Dermis microvascular lymphatic vessel endothelial cell (primary cell): Measurements from ENCODE around the gene NPL. TPM values are rescaled to one million over a fixed set of nuclear protein-coding genes. Genes with fewer than 3 reads are reported as not detected.

Experiments used
- DNase-seq, 2 donors: peaks; one replicate each; pipeline versions ENCODE4 v3.0.0 to v3.0.0-alpha.2; 2010; ENCODE audit warnings: low read depth in 2 of 2
- total RNA-seq: library from RNA; depleted of rRNA; stranded (reverse); fragments of >200 nt; gene quantifications from 2 replicates; pipeline ENCODE4 v1.2.1, GENCODE V29; 2014

NPL gene
- total RNA-seq, 1 donor from 2014 or later: 4.0 TPM

DNA sequence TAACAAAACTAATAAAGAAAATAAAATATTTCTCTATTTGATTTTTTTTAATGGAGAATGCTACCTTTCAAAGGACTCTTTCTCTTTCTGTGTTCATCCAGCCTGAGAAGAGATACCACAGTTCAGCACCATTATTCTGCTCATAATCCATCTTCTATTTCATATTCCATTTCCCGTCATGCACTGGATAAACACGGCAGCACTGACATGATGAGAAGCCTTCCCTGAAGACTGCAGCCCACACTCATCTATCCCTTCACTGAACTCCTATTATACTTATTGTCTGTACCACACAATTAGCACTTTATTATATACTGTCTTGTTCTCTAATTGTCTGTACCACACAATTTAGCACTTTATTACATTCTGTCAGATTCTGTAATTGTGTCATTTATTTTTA is 10.7 kb upstream of the NPL start:
- no peak for DNase-seq

DNA sequence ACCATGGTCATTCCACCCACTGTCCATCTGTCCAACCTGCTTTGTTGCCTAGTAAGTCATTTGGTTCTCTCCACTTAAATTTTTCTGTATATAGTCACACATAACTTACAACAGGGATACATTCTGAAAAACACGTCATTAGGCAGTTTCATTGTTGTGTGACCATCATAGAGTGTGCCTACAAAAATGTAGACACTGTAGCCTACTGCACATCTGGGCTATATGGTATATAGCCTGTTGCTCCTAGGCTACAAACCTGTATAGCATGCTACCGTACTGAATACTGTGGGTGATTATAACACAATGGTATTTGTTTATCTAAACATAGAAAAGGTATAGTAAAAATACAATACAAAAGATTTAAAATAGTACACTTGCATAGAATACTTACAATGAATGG is 10.0 kb upstream of the NPL start:
- no peak for DNase-seq

DNA sequence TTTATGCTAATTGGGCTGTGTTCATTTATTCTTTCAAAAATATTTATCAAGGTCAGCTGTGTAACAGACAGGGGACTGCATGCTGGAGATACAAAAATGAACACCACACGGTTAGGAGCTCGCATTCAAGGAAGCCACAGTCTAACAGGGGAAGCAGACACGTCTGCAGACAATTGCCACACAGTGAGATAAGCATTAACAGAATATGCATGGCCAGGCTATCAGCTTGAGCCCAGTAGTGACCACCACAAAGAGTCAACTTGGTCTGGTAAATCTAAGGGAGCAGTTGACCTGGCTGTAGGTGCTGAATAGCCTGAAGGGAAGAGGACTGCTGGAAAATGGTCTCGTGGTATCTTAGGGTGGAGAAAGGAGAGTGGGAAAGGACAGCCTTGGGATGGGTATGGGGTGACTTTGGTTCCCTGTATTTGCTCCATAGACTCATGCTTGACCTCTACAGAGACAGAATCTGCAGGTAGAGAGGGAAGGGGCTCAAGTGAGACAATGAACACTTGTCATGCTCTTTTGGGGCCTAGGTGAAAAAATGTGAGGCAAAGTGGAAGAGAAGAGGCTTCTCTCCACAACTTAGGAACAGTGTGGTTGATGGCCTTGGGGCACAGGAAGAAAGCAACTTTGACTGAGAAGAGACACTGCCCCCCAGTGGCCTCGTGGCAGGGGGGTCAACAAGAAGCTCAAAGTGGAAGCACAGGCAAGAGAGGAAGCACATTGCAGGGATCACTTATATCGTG is 7.6 kb upstream of the NPL start:
- DNase-seq: peak; percentile 36 to 49

DNA sequence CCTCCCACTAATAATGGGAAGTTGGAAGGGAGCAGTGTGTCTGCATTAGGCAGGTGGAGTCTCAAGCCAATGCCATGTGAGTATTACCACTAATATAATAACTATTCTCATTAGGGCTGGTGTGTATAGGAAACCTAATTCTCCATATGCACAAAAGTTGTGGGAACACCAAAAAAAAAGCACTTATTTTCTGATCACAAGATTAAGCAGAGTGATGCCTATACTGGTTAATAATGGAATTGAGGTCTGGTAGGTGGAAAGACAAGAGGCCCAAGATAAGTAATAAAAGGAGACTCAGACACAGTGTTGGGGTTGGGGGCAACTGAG is 7.0 kb upstream of the NPL start:
- no peak for DNase-seq

DNA sequence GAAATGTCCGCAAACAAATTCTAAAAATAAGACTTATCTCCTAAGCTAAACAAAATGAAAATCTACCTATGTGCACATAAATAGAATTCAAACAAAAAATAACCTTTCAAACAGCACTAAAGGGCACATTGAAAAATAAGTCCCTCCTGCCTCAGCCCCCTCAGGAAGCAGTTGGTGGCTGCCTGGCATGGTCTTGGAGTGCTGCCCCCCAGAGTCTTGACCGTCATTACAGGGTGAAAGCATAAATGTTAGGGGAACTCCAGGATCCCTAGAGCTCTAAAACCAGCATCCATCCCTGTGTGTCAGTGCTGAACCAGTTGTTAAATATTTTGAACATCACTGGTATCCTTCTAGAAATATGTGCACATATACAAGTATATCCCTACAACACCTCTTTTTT is 6.5 kb upstream of the NPL start:
- no peak for DNase-seq

DNA sequence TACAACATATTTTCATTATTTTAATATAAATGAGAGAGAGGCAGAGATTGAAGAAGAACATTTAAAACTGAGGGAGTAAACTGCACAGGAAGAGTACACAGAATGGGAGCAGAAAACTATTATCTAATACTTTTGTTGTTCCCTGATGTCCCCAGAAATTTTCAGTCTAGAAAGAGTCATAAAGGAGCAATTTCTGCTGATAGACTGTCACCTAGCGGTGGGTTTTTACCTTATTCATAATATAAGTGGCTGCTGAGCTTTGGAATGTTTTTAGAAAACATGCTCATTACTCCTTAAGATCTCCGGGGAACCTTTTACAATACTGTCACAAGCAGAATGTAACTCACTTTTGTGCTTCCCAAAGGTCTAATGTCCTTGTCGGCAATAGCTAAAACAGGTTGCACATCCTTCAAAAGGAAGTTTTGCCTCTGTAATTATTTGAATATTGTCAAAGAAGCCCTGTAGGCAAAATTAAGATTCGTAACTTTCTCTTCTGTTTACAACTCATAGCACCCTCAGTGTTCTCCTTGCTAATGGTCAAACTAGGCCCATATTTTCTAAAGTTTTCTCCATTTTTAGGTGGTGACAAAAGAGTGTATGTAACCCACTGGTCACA is 4.9 kb upstream of the NPL start:
- DNase-seq: peak; percentile 40 to 55

DNA sequence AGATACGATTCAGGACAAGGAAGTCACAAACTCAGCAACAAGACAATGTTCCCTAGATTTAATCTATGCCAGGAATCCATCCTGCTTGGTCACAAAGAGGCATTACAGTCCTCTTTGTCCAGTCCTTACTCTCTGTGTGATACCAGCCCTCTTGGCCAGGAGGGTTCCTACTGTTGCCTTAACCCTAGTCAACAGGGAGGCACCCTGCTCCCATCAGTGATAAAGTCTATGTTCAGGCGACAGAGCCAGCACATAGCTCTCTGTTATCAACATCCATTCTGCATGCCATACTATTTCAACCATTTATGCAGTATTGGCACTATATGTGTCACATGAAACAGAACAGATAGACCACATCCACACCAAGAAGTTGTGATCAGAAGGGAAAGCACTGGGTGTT is 4.4 kb upstream of the NPL start:
- no peak for DNase-seq

DNA sequence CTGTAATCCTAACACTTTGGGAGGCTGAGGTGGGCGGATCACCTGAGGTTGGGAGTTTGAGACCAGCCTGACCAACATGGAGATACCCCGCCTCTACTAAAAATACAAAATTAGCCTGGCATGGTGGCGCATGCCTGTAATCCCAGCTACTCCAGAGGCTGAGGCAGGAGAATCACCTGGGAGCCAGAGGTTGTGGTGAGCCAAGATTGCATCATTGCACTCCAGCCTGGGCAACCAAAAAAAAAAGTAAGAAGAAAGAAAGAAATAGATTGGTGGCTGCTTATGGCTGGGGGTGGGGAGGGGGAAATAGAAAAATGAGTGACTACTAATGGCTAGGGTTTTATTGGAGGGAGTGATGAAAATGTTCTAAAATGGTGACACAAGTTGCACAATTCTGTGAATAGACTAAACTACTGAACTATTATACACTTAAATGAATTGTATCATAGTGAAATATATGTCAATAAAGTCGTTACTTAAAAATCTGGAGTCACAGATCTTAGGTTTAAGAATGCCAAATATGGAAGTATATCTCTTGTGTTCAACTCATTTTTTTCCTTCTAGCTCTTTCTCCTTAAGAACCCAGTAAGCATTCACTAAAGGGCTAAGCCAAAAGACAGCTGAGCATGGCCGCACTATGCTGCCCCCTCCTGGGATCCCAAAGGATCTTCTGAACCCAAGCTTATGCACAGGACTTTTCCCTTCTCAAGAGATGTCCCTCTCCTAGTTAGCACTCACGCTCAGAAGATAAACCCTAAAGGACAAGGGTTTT is 3.2 kb upstream of the NPL start:
- peak; percentile 26 to 68 for DNase-seq

DNA sequence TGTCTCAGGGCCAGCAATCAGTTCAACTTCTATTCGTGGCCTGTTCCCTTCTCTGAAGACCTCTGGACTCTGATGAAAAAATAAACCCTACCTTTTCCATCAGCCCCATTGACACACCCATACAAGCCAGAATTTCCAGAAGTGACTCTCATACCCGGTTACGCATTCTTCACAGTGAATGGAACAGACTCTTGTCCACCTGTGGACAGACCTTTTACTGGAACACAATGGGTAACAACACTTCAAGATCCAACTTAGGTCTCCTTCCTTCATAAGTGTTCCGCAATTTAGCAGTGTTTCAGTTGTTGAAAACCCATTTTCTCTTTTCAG is 2.6 kb upstream of the NPL start:
- no peak for DNase-seq

DNA sequence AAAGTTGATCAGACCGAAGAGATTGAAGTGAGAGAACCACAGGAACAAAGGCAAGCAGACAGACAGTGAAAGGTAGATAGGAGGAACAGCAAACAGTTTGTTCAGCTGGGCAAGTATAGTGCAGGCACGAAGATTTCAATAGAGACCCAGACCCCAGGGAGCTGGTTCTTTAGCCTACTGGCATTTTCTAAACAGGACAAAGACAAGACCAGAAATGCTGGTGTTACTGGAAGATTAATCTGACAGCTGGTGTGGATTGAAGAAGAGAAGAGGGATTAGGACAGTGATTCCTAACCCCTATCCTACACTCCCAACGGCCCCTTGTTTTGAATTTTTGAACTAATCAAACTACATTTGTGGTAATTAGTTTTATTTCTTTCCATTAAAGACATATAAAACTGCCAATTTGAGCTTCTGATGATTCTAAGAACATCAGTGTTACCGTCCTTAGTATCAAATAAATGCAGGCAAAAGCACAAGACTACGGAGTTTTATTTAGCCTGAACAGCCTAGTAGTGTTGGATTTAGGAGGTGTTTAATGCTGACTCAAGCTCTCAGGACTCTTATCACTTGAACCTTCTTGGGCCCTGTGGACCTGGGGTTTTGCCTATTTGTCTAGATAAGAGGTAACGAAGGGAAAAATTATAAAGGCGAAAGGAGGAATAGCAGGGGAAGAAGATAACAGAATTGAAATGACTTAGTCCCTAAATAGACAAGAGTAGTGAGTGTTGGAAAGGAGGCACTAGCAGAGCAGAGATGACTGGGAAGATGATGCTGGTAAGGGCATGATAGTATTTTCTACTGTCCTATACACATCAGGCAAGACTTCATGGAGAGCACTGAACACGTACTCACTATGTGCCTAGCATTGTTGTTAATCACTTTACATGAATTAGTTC is 2.0 kb downstream of the NPL start:
- DNase-seq: no peak

DNA sequence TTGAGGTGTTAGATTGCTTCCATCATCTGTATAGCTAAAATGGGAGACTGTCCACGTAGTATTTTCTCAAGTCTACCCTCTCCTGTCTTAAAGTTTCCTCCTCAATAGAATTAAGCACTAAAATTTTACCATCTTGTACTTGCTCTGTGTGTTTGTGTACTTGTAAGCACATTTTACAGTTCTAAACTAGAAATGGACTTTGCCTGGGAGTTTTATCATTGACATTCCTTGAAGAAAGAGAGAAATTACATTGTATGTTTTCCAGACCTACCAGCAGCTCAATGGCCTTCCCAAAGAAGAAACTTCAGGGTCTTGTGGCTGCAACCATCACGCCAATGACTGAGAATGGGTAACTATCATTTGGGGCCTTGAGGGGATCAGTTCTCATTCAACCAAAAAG is 4.5 kb downstream of the NPL start:
- no peak for DNase-seq

DNA sequence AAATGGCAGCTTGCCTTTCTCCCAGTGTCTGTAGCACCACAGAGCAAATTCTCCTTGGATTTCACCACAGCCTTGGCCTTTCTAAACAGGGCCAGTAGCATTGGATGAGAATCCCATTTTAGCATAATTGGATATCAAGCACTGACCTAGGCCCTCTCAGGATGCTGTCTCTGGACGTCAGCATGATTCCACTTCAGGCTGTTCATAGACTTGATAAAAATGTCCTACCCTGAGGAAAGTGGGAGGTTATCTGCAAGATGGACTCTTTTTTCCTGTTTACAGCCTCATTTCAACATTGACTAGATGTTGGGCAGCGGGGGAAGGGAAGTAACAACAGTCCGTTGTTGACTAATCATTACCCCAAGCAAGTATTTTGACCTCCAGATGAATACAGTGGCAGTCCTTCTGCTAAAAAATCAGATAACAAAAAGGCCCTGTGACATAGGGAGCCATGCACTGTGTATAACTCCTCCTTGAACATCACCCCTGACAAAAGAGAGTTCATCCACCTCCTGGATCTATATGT is 5.2 kb downstream of the NPL start:
- no peak for DNase-seq

DNA sequence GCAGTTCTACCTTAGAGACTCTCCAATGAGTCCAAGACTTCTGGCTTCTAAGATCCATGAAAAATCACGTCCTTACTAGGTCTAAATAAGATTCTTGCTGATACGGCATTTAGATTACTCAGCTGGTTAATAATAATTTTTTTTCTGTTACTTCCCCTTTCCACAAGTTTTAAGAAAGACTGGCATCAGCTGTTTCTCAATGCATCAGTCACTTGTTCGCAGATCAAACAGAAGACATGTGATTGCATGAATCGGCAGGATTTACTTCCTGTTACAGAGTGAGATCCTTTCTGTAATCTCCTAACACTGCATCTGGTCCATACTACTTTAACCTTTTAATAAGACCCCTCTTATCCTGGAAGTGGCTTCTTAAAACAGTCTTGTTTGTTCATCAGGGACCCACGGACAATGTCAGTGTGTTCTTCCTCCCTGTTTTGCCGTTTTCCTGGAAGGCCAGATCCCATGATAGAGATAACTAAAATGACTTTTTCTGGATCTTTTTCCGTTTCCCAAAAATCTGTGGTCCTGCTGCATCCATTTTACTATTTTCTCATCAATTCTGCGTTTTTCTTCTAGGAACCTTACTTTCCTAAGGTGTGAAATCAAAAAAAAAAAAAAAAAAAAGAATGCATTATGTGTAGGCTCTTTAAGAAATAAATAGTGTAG is 6.1 kb downstream of the NPL start:
- DNase-seq: no peak

DNA sequence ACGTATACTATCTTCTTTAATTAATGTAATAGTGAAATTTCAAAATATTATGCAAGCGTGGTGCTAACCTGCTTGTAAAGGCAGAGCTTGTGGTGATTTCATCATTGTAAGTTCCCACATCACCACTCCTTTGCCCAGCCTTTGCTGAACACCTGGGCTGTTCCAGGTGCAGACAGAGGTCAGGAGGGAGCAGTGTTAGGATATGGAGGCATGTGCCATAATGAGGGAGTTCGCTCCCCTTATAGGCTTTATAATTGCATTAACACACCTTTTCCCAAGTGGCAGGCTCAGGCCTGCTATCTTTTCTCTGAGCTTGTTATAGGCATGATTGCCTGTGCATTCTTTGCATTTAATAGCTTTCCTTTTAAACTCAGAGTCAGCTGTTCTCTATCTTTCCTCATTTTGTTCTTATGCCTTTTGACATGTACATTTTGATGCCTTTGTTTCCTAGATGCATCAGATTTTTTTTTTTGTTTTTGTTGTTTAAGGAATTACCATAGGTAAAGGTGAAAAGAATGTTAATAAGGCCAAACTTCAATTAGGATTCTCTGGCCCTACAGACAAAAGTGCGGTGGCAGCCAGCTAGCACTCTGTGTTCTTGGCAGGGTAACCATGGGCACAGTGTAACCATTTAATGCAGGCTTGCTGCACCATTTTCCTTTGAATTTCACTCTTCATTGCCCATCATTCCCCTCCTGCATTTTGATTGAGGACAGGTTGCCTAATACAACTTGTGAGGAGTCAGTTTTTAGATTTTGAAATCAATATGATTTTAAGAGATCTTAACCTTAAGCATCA is 12.6 kb downstream of the NPL start:
- DNase-seq: no peak

DNA sequence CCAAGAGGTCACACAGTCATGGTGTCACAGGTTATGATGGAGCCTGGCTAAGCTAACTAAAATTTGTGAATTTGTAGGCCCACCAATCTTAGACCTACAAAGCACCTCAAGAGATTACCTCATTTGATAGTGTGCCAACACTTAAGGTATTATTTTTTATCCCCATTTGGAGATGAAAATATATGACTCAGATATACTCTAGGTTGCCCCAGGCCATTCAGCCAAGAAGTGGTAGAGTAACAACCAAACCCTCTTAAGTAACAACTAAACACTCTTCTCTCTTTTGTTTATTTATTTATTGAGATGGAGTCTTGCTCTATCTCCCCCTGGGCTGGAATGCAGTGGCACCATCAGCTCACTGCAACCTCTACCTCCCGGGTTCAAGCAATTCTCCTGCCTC is 14.3 kb downstream of the NPL start:
- DNase-seq: no peak

DNA sequence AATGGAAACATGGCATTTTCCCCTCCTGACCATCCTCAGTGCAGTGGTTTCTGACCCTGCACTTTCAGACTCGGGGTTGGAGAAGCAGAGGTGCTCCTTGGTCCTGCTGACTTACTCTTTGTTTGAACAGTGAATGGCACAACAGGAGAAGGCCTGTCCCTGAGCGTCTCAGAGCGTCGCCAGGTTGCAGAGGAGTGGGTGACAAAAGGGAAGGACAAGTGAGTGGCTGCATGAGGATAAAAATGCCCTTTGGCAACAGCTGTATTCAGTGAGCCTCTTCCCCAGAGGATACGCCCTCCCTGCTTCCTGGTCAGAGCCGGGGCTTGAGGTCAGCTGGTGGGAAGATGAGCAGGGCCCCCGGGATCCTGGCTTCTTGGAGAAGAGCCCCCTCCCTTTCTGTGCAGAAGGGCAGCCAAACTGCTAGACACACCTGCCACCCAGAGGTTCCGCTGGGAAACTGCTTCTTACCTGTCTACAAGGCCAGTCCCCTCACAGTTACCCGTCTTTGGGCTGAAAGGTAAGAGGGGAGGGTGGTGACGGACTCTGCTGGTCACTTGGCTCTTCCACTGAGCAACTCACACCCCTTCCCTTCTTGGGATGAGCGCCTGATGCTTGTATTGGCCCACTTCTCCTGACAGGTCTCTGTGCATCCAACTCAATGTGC is 16.6 kb downstream of the NPL start:
- DNase-seq: no peak

DNA sequence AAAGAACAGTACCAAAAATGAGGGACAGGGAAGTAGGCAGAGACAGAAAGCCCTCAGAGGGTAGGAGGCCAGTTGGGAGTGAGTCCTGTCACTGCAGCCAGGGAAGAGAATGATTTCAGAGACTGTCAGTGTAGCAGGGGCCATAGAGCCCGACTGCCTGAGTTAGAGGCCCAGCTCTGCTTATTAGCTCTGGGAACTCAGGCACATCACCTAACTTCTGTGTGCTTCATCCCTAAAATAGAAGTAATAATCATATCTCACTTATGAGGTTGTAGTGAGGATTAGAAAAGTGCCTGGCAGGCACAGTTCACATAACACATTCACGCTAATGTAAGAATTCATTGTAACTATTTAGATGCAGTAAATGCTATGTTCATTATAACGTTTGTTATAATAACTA is 18.3 kb downstream of the NPL start:
- DNase-seq: no peak

DNA sequence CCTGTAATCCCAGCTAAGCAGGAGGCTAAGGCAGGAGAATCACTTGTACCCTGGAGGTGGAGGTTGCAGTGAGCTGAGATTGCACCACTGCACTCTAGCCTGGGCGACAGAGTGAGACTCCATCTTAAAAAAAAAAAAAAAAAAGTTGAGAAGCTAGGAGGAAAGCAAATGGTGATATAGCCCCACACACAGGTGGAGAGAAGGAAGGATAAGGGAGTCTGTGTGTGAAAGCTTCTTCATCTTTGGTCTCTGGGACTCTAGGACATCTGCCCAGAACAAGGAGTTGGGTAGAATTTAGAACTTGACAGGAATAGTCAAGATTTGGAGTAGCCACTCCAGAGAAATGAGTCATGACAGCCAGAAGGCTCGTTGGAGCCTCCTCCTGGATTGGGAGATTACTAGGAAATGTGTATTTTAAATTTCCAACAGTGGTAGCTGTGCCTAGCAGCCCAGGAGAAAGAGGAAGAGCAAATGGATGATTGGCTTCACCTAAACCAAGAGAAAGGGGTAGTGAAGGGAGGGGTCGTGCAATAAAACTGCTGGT is 19.9 kb downstream of the NPL start:
- no peak for DNase-seq

DNA sequence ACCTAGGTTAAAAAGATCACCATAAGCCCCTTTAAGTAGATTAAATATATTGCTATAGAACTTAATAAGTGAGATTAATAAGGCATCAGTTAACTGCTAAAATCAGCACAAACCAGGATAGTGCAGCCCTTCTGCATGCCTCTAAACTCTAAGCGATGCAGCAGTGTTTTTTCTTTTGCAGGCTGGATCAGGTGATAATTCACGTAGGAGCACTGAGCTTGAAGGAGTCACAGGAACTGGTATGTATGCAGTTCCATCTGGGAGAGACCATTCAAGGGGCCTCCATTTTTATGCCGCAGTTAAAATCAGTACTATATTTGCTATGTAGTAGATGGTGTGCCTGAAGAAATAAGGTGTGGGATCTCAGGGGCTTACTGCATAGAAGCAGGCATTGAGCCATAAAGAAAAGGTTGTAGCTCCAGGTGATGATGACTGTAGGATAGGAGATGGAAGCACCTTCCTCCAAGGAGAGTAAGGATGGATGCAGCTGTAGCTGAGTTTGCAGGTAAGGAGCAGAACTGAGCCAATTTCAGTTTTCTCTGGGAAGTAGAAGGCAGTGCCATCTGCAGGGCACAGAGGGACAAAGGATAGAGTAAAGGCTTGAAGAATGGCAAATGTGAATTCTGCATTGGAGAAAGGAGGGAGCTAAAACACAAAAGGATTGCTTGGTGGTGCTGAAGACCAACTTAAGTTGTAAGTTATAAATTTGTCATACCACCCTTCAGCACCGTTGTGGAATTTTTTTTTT is 22.6 kb downstream of the NPL start:
- DNase-seq: no peak
